Measurements from ENCODE around the gene ATP9A.
"Not testable (repeated sequence)": the region's sequence is repeated elsewhere in the genome, so short reads cannot be mapped to it uniquely, and the experiment has no call there.

The ATP9A gene

DNA sequence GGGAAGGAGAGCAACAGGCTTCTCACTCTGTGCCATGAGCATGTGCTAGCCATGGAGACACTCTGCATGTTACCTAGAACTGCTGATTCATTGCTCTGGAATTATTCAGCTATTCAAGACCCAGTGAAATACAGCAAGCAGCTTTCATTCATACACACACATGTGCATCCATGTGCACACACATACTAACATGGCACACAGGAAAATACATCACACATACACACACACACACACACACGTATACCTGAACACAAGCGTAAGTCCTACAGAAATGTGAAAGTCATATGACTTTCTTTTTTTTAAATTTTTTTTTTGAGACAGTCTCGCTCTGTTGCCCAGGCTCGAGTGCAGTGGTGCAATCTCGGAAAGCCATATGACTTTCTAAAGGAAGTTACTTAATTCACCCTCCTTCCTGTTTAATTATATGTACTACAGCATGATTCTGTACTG is 117.5 kb downstream of the ATP9A start:
- DNase-seq (ENCODE audit: low read depth, low spot score), result no peak
- no peak overlapping the region for H3K4me3 ChIP-seq (ENCODE audit: low read depth, low read length)
- ChIA-PET CTCF (interaction anchor here (1.4 to 1.8 kb wide), 3 partner anchors 11 to 149 kb away, joined by 4 to 9 read pairs (median 7); no protein-coding TSS in a partner anchor), POLR2A (no interaction called here)
- TF ChIP-seq, protein P1, sequence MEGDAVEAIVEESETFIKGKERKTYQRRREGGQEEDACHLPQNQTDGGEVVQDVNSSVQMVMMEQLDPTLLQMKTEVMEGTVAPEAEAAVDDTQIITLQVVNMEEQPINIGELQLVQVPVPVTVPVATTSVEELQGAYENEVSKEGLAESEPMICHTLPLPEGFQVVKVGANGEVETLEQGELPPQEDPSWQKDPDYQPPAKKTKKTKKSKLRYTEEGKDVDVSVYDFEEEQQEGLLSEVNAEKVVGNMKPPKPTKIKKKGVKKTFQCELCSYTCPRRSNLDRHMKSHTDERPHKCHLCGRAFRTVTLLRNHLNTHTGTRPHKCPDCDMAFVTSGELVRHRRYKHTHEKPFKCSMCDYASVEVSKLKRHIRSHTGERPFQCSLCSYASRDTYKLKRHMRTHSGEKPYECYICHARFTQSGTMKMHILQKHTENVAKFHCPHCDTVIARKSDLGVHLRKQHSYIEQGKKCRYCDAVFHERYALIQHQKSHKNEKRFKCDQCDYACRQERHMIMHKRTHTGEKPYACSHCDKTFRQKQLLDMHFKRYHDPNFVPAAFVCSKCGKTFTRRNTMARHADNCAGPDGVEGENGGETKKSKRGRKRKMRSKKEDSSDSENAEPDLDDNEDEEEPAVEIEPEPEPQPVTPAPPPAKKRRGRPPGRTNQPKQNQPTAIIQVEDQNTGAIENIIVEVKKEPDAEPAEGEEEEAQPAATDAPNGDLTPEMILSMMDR (IDR thresholded peaks at IDR 0.05; ENCODE audit: insufficient read depth, low read length, missing control alignments), result no peak

DNA sequence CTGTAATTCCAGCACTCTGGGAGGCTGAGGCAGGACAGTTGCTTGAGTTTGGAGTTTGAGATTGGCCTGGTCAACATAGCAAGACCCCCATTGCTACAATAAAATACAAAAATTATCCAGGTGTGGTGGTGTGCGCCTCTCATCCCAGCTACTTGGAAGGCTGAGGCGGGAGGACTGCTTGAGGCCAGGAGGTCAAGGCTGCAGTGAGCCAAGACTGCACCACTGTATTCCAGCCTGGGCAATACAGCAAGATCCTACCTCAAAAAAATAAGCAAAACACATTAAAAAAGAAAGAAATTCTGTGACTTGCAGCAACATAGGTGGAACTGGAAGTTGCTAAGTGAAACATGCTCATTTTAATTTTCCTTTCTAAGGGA is 119.6 kb downstream of the ATP9A start:
- no peak overlapping the region for H3K4me3 ChIP-seq (ENCODE audit: low read depth, low read length)
- no peak for DNase-seq (ENCODE audit: low read depth, low spot score)
- CTCF ChIA-PET, result interaction anchor here (1.2 to 1.4 kb wide), 2 partner anchors 11 to 634 kb away, joined by 3 read pairs; no protein-coding TSS in a partner anchor
- TF ChIP-seq, protein P1 (IDR thresholded peaks at IDR 0.05; ENCODE audit: insufficient read depth, low read length, missing control alignments), result no peak
- POLR2A ChIA-PET, result no interaction called here

DNA sequence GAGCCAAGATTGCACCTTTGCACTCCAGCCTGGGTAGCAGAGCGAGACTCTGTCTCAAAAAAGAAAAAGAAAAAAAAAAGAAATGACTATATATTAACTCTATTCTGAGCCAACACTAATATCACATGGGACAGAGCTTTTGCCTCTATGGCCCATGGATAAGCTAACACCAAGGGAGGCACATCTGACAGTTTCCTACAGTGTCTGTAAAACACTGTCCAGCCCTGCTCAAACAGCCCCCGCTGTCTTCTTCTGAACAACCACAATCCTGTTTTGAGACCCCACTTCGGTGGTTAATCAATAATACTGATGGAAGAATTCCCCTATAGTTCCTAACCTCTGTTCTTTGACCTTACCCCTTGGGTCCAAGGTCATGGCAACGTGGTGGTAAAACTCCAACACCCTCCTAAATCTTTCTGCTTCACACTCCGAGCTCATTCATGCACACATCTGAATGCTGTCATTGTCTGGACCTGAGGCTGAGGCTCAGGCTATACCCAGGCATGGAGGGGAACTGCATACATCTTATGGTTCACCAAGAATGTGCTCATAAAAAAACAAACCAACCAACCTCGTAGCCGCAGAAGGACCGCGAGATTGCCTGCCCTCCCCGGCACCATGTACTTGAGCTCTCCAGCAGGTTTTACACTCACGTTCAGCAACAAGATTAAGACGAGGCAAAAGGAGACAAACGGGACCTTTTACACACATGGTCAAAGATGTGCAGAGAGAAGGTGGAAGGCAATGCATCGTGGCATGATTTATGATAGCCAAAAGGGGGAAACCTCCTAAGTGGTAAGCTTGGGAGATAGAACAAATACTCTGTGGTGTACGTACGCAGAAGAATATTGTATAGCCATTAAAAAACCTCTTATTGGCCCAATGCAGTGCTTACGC is 120.3 kb downstream of the ATP9A start:
- no peak overlapping the region for H3K4me3 ChIP-seq (ENCODE audit: low read depth, low read length)
- DNase-seq (ENCODE audit: low read depth, low spot score), result no peak
- ChIA-PET CTCF (interaction anchor here (1.2 to 2.0 kb wide), 3 partner anchors 10 to 633 kb away, joined by 3 to 7 read pairs (median 3); no protein-coding TSS in a partner anchor), POLR2A (no interaction called here)
- TF ChIP-seq, protein P1 (IDR thresholded peaks at IDR 0.05; ENCODE audit: insufficient read depth, low read length, missing control alignments), result no peak

DNA sequence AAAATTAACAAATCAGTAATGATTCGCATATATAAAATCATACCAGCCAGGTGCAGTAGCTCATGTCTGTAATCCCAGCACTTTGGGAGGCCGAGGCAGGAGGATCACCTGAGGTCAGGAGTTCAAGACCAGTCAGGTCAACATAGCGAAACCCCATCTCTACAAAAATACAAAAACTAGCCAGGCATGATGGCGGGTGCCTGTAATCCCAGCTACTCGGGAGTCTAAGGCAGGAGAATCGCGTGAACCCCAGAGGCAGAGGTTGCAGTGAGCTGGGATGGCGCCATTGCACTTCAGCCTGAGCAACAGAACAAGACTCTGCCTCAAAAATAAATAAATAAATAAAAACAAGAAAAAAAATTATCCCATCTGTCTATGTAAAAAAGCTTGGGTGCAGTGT is 124.4 kb downstream of the ATP9A start:
- ChIA-PET POLR2A (interaction anchor here (0.6 kb wide), 1 partner anchor 606 kb away, joined by 3 read pairs; no protein-coding TSS in a partner anchor), CTCF (interaction anchor here (0.9 to 9.8 kb wide), 6 partner anchors 8 to 460 kb away, joined by 3 to 98 read pairs (median 4); no protein-coding TSS in a partner anchor)
- not testable (repeated sequence) for DNase-seq (ENCODE audit: low read depth, low spot score); H3K4me3 ChIP-seq (ENCODE audit: low read depth, low read length)

DNA sequence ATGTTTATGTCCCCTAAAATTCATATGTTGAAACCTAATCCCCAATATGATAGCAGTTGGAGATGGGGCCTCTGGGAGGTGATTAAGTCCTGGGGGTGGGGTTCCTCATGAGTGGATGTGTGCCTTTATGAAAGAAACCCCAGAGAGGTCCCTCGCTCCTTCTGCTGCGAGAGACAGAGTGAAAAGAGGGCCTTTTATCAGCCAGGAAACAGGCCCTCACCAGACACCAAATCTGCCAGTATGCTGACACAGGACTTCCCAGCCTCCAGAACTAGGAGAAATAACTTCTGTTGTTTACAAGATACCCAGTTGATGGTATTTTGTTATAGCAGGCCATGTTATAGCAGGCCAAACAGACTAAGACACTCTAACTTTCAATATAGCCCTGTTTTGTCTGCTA is 124.8 kb downstream of the ATP9A start:
- CTCF ChIA-PET, result interaction anchor here (0.5 to 9.8 kb wide), 3 partner anchors 9 to 439 kb away, joined by 3 to 98 read pairs (median 4); no protein-coding TSS in a partner anchor
- POLR2A ChIA-PET, result interaction anchor here (0.6 kb wide), 1 partner anchor 606 kb away, joined by 3 read pairs; no protein-coding TSS in a partner anchor
- DNase-seq (ENCODE audit: low read depth, low spot score), result no peak
- TF ChIP-seq, protein P1 (IDR thresholded peaks at IDR 0.05; ENCODE audit: insufficient read depth, low read length, missing control alignments), result no peak
- H3K4me3 ChIP-seq (ENCODE audit: low read depth, low read length), result no peak overlapping the region

DNA sequence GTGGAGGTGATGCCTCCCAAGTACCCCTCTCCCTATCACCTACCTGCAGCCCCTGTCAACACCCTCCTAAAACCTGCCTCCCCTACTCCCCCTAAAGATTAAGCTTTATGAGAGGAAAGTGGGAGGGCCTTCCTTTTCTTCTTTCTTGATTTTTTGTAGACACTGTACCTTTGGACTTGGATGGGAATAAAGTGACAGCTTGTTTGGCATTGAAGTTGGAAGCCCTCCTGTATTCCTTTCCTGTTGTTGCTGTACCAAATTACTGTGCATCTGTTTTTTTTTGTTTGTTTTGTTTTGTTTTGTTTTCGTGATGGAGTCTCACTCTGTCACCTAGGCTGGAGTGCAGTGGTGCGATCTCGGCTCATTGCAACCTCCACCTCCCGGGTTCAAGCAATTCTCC is 126.3 kb downstream of the ATP9A start:
- DNase-seq (ENCODE audit: low read depth, low spot score), result no peak
- no peak overlapping the region for H3K4me3 ChIP-seq (ENCODE audit: low read depth, low read length)
- TF ChIP-seq, protein P1 (IDR thresholded peaks at IDR 0.05; ENCODE audit: insufficient read depth, low read length, missing control alignments), result no peak
- POLR2A ChIA-PET, result no interaction called here
- CTCF ChIA-PET, result interaction anchor here (0.6 to 9.8 kb wide), 3 partner anchors 325 to 501 kb away, joined by 3 to 98 read pairs (median 3); no protein-coding TSS in a partner anchor

Measured in AG04449 (cell line).